ENCODE results near the gene FAM83G. TPM values are rescaled to one million over a fixed set of nuclear protein-coding genes. Genes with fewer than 3 reads are reported as not detected.

Gene FAM83G
- total and polyA plus RNA-seq, 2 donors (not counting 3 experiments of a cell fraction or from before 2014, with no cell fraction given): 7.0 to 10.9 TPM

DNA sequence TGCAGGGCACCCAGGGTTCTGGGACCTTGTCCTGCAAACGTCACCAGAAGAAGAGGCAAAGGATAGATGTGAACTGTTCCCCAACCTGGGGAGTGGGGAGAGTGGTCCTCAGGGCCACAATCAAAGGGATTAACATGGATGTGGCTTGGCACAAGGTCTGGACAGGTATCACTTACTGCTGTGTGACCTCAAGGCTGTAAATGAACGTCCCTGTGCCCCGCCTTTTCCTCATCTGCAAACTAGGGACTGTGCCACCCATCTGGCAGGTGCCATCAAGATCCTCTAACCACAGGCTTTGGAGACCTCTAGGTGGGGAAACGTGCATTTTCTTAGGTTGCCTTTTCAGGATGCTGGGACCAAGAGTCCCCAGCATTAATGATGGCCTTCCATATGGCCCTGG lies 27.5 kb downstream of the FAM83G start:
- H3K27me3 ChIP-seq (ENCODE audit: control insufficient read depth in 2 of 2, insufficient read depth in 2 of 2, low read length in 2 of 2): no peaks in the 10 kb centered on the region
- H3K4me3 ChIP-seq (replicated peaks in 1 of 3; ENCODE audit: insufficient read depth in 1 of 3, low read depth in 1 of 3, low read length in 3 of 3): no peak overlapping the region
- H3K4me1 ChIP-seq (ENCODE audit: control insufficient read depth, extremely low read depth, insufficient read depth, low read length): peaks cover 4% of the 10 kb centered on the region
- H3K9ac ChIP-seq (replicated peaks; ENCODE audit: extremely low read depth, insufficient read depth, low read length): no peak overlapping the region
- DNase-seq (ENCODE audit: low read depth, low spot score): no peak
- TF ChIP-seq EZH2 (IDR thresholded peaks at IDR 0.05; ENCODE audit: borderline replicate concordance, low read depth, low read length, severe bottlenecking): no peak
- TF ChIP-seq POLR2A (IDR thresholded peaks at IDR 0.05; ENCODE audit: low read depth, low read length): no peak
- TF ChIP-seq GATA2 (IDR thresholded peaks at IDR 0.05; ENCODE audit: insufficient read depth, insufficient read length, low read depth, low read length): no peak
- TF ChIP-seq JUN (IDR thresholded peaks at IDR 0.05; ENCODE audit: borderline replicate concordance, insufficient read depth, insufficient read length, low read depth): no peak
- TF ChIP-seq, protein P1, sequence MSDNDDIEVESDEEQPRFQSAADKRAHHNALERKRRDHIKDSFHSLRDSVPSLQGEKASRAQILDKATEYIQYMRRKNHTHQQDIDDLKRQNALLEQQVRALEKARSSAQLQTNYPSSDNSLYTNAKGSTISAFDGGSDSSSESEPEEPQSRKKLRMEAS (IDR thresholded peaks at IDR 0.05; ENCODE audit: insufficient read depth, insufficient read length): no peak
- TF ChIP-seq MYC (IDR thresholded peaks at IDR 0.05; ENCODE audit: low read depth, low read length): no peak
- TF ChIP-seq POLR2AphosphoS5 (IDR thresholded peaks at IDR 0.05; ENCODE audit: insufficient read depth, low read depth, low read length): no peak
- TF ChIP-seq, protein P2, sequence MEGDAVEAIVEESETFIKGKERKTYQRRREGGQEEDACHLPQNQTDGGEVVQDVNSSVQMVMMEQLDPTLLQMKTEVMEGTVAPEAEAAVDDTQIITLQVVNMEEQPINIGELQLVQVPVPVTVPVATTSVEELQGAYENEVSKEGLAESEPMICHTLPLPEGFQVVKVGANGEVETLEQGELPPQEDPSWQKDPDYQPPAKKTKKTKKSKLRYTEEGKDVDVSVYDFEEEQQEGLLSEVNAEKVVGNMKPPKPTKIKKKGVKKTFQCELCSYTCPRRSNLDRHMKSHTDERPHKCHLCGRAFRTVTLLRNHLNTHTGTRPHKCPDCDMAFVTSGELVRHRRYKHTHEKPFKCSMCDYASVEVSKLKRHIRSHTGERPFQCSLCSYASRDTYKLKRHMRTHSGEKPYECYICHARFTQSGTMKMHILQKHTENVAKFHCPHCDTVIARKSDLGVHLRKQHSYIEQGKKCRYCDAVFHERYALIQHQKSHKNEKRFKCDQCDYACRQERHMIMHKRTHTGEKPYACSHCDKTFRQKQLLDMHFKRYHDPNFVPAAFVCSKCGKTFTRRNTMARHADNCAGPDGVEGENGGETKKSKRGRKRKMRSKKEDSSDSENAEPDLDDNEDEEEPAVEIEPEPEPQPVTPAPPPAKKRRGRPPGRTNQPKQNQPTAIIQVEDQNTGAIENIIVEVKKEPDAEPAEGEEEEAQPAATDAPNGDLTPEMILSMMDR (IDR thresholded peaks at IDR 0.05; ENCODE audit: extremely low read depth in 1 of 2, insufficient read depth in 1 of 2, low read depth in 1 of 2, low read length in 2 of 2): no peak
- H3K4me2 ChIP-seq (ENCODE audit: insufficient read depth, low read length): no peak overlapping the region
- ChIA-PET POLR2A (no interaction called here), CTCF (no interaction called here)
- H3K27ac ChIP-seq (ENCODE audit: insufficient read depth, low read depth, low read length): no peak overlapping the region
- peaks cover 0 to 12% of the 10 kb centered on the region in 2 experiments for H3K36me3 ChIP-seq (ENCODE audit: control insufficient read depth in 2 of 2, extremely low read depth in 1 of 2, insufficient read depth in 2 of 2, low read length in 2 of 2)
- H2AFZ ChIP-seq (ENCODE audit: low read depth, low read length): no peak overlapping the region
- intact Hi-C loops (cut with micrococcal nuclease): no loop called here
- H3K9me3 ChIP-seq (replicated peaks; ENCODE audit: control insufficient read depth, insufficient read depth, low read length): no peaks in the 10 kb centered on the region
- no peaks in the 10 kb centered on the region for H4K20me1 ChIP-seq (replicated peaks; ENCODE audit: control insufficient read depth, extremely low read depth, insufficient read depth, low read length)
- no peak for FAIRE-seq
- no peaks in the 10 kb centered on the region for H3K79me2 ChIP-seq (ENCODE audit: control insufficient read depth, insufficient read depth, low read length)
- H3K9me1 ChIP-seq (replicated peaks; ENCODE audit: control insufficient read depth, extremely low read depth, insufficient read depth, low read length): no peaks in the 10 kb centered on the region
- dilution Hi-C loops (cut with MboI; ENCODE audit: extremely low pct_ligation_motif_present, low sequenced_read_pairs): no loop called here
- no TSS peak for BruUV-seq (replicated peaks)

Data from endothelial cell of umbilical vein (primary cell).